EL (cell line): ENCODE data around the gene COPS7B.
"Not testable (repeated sequence)": the region's sequence is repeated elsewhere in the genome, so short reads cannot be mapped to it uniquely, and the experiment has no call there.

Experiments used
- DNase-seq: peaks from one replicate; pipeline ENCODE4 v3.0.0-alpha.2; 2016

Gene COPS7B

GRCh38 chr2:231786177-231786916, at the start of gene COPS7B:
Gene COPS7B, plus strand, starts transcription at chr2:231786445. Its CDS starts 2,126 bp downstream, at chr2:231788571.
- peak; percentile 79 for DNase-seq

- no peak for DNase-seq
Measured at GRCh38 chr2:231737761-231738160, 48.5 kb upstream of the COPS7B start.

DNA sequence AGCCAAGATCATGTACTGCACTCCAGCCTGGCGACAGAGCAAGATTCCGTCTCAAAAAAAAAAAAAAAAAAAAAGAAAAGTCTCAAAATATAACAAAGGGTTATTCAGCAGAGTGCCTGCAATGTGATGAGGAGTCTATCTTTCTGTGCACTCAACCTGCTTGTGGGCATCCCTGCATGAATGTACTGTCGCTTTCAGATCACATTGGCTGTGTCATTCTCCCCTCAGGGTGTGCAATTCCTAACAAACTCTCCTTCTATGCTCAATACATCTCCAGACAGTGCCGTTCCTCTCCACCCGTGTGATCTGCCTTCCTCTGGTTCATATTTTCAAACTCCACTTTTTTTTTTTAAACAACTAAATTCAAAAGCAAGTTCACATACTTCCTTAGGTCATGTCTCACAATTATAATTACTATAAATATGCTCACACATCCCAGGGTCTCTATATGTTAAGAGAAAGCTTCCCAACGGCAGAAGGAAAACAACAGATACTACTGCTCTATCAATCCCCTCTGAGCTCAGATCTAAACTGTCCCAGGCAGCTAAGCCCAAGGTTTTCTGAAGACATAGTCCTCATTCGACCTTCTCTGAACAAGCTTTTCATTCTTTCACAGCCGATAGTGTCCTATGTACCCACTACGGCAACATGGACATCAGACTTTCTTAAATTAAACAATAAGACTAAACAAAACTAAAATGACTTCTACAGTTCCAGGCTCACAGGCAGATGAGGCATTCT, 42.7 kb upstream of the COPS7B start:
- no peak for DNase-seq

DNA sequence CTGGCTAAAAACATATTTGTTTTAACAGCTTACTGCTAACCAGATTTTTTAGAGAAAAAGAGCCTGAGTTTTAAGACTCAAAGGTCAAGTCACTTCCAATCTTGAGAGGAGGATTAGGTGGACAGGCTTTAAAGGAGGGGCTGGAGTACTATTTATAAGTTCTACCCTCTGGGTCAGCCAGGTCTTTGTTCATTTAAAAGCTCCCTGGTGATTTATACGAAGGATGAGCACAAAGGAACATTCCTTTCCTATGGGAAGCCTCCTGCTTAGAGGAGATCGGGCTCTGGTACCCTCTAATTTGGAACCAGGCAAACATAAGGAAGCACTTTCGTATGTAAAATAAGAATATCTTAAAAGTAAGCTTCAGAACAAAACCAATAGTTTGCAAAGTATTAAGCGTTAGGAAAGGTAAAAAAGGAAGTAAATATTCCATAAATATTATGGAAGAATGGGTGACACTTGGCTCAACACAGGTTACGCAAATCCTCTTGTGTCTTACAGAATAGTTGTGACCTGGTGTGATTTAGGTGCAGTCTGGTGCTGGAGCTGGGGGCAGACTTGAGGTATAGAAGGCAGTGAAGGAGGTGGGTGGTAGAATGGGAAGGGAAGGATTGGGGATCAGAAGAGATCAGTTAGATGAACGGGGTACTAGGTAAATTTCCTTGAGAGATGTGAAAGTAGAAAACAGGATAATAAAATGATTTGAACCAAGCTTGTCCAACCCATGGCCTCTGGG, 40.8 kb upstream of the COPS7B start:
- no peak for DNase-seq

DNA sequence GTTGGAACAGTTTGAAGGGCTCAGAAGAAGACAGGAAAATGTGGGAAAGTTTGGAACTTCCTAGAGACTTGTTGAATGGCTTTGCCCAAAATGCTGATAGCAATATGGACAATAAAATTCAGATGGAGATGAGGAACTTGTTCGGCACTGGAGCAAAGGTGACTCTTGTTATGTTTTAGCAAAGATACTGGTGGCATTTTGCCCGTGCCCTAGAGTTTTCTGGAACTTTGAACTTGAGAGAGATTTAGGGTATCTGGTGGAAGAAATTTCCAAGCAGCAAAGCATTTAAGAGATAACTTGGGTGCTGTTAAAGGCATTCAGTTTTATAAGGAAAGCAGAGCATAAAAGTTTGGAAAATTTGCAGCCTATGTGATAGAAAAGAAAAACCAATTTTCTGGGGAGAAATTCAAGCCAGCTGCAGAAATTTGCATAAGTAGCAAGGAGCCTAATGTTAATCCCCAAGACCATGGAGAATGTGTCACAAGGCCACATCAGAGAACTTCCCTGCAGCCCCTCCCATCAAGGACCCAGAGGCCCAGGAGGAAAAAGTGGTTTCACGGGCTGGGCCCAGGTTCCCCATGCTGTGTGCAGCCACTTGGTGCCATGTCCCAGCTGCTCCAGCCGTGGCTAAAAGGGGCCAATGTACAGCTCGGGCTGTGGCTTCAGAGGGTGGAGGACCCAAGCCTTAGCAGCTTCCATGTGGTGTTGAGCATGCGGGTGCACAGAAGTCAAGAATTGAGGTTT, 37.9 kb upstream of the COPS7B start:
- DNase-seq, result not testable (repeated sequence)

DNA sequence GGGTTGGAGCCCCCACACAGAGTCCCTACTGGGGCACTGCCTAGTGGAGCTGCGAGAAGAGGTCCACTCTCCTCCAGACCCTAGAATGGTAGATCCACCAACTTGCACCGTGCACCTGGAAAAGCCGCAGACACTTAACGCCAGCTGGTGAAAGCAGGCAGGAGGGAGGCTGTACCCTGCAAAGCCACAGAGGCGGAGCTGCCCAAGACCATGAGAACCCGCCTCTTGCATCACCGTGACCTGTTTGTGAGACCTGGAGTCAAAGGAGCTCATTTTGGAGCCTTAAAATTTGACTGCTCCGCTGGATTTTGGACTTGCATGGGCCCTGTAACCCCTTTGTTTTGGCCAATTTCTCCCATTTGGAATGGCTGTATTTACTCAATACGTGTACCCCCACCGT, 37.2 kb upstream of the COPS7B start:
- DNase-seq, result not testable (repeated sequence)

GRCh38 chr2:231751042-231751815, 35.0 kb upstream of the COPS7B start:
- no peak for DNase-seq

GRCh38 chr2:231752061-231752460, 34.2 kb upstream of the COPS7B start:
- DNase-seq, result no peak

DNA sequence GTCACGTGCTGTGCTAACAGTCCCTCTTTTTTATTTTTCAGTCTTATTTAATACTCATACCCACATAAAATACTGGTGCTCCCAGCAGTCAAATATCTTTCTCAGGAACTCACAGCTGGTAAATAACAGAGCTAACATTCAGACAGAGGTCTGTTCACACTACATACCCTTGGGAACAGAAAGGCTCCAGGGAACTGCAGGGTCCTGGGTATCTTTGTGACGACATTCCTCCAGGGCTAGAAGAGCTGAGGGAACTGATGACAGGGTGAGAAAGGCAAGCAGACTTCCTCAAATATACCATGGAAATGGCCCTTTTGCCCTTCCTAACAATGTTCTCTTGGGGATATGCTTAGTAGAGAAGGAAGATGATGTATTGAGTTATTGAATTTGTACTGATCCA, 24.5 kb upstream of the COPS7B start:
- no peak for DNase-seq

GRCh38 chr2:231764124-231764523, 22.1 kb upstream of the COPS7B start:
- no peak for DNase-seq

GRCh38 chr2:231764760-231765159, 21.5 kb upstream of the COPS7B start:
- peak; percentile 3 for DNase-seq

DNA sequence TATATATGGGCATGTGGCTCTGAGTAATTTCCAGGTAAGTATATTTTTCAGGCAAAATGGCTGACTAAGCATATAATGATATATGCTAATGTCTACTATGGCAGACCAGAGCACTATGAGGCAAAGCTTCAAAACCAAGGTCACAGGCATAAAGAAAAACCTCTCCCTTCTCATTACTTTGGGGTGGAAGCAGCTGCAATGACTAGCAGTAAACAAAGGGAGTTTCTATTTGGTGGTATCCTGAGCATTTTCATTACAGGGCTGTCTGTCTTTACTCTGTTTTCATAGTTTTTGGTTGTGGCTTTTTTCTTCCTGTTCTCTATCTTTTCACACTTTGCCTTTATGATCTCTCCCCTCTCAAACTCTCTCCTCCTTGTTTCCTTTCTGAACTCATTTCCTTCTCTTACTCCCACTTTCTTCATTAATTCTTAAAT, 20.7 kb upstream of the COPS7B start:
- no peak for DNase-seq

GRCh38 chr2:231769170-231770136, 16.8 kb upstream of the COPS7B start:
- DNase-seq, result peak; percentile 18

DNA sequence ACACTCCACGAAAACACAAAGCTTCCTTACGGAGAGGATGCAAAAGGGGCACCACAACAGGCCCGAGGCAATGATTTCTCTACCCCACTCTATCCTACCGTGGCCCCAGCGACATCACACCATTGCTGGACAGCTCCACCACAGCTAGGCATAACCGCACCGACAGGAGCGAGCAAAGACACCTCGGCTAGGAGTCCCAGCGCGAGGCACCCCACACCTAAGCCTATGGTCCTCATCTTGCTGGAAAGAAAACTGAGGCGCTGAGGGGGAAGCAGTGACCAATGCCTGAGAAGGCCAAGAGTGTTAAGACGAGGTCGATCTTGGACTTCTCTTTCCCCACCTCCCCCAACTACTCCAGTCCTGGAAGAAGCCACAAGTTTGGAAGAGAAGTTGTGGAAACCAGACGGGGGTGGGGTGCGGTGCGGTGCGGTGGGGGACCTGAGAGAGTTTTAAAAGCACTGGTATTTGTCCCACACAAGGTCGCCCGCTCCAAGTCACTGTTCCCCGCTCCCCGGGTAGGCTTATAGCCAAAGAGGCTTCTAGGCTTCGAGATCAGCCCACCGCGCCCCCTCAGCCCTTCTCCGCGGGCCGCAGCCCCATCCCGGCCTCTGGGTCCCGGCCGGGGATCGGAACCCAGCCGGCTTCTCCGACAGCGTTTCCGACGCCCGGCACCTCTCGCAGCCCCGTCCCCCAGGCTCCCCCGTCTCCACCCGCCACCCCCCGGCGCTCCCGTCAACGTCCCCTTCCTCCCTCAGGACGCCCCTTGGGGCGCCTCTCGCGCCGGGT, 5.9 kb upstream of the COPS7B start:
- peak; percentile 20 for DNase-seq

DNA sequence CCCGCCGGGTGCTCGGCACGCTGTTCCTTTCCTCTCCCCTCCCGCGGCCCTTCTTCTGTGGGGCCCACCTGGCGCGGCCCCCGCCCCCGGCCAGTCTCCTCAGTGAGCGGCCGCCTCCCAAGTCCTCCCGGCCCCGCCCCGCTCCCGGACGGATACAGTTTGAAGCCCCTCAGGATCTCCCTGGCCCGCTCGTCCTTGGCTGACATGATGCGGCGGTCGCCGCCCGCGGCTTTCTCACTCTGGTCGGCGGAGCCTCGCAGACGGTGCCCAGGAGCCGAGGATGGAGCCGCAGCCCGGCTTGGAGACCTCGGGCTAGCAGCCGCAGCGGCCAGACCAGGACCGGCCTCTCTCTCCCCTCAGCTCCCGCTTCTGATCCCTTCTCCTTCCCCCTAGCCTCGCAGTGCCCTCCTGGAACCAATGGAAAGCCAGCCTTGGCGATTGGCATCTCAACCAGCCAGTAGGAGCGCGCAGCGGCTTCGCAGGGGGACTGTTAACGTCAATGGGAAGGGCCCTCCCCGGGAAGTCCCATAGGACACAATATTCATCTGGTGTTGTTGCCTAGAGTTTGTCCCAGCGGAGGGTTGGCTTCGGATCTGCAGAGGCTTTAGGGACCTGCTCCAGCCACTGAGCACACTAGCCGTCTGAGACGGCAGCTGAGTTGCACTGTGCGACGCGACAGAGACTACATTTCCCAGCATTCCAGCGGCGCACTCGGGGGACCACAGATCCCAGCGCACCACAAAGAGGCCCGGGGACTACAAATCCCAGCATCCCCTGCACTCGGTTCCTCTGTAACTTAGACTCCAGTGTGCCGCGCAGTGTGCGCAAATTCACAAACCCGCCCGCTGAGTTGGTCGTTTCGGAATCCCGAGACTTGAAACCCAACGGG, 5.1 kb upstream of the COPS7B start, which contains the start of gene PDE6D:
Gene PDE6D (minus strand): TSS at position 374 of the 889 bp plus-strand sequence. CDS start 168 bp downstream, at position 206.
- DNase-seq, result peak; percentile 98

DNA sequence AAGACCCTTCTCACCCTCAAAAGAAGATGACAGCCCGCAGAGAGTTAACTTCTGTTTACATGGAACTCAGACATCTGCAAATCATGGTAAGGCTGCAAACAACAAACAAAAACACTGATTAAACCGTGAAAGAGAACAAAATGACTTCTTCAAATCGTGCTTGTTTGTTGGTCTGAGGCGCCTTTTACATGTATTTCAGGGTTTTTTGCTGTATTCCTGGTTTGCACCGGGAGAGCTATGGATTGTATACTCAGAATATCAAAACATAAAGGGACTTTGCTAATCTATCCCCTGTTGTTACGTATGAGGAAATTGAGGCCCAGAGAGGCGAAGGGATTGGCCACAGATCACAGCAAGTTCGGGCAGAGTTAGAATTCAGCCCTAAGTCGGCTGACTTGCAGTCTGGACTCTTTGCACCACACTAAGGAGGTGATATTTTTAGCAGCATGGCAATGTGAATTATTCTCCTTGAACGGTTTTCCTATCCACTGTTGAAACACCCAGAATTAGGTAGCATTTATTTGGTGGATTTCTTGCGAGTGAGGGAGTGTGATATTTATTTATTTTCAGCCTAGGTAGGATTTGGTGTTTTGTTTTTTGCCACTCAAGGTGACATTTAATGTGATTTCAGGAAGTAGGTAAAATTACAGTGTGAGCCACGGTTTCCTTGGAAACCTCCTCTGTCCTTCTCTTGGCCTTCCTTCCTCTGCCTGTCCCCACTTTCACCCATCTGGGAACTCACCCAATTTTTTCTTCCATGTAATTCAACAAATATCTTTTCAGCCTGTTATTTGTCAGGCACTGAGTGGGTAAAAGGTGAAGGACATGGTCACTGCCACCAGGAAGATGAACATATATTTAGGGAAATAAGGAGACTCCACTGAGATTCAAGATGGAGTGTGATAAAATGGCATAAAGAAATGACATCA, 4.2 kb upstream of the COPS7B start:
- DNase-seq, result peak; percentile 34

DNA sequence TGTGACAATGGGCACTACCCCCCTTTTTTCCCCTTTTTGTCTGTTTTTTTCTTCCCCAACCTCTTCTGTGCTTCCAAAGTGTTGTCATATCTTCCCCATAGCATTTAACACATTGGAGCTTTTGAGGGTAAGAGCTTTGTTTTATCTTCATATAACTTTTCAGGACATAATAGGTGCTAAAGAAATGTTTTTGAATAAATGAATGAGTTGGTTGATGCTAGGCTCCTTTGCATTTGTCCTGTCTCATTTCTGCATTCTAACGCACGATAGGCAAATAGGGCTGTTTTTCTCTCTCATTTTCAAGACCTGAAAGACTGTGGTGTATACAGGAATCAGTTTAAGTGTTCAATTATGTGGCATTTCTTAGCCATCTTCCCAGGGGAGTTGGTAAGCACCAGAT, 832 bp upstream of the COPS7B start:
- no peak for DNase-seq

GRCh38 chr2:231785822-231786176, 446 bp upstream of the COPS7B start:
- DNase-seq, result no peak
